ENCODE measurements around the gene EDRF1. TPM values are rescaled to one million over a fixed set of nuclear protein-coding genes. Genes with fewer than 3 reads are reported as not detected.

EDRF1 gene
- total and polyA plus RNA-seq, 2 experiments from 2014 or later = 10.1 to 28.9 TPM

- no peaks in the 10 kb centered on the region for H3K79me2 ChIP-seq
- H3K36me3 ChIP-seq (replicated peaks; ENCODE audit: insufficient read depth, low read depth) = no peaks in the 10 kb centered on the region
- H3K4me3 ChIP-seq = no peak overlapping the region
- H2AFZ ChIP-seq = no peak overlapping the region
- no peak for DNase-seq (ENCODE audit: low spot score)
- no peaks in the 10 kb centered on the region for H3K4me1 ChIP-seq (ENCODE audit: insufficient read depth)
- H3K9me2 ChIP-seq (replicated peaks; ENCODE audit: insufficient read depth) = no peaks in the 10 kb centered on the region
- no peak overlapping the region for H3K27ac ChIP-seq
- no peaks in the 10 kb centered on the region for H4K20me1 ChIP-seq (ENCODE audit: insufficient read depth, poor library complexity, severe bottlenecking)
- H3K4me2 ChIP-seq = no peak overlapping the region
- WGBS (ENCODE audit: low lambda C conversion rate, missing lambda C conversion rate) = 91% methylated on average over 8 of the region's 8 CpGs
- TF ChIP-seq EZH2phosphoT487 (IDR thresholded peaks at IDR 0.05; ENCODE audit: low read depth, severe bottlenecking, unreplicated experiment) (no peak), EZH2 (IDR thresholded peaks at IDR 0.05; ENCODE audit: borderline replicate concordance) (no peak), CTCF (IDR thresholded peaks at IDR 0.05; ENCODE audit: poor library complexity) (no peak)
- no peaks in the 10 kb centered on the region for H3K27me3 ChIP-seq
- no peaks in the 10 kb centered on the region for H3K9me3 ChIP-seq (ENCODE audit: low read depth)
These were observed 61.9 kb downstream of the EDRF1 start for GRCh38 chr10:125781374-125781773.

- no peaks in the 10 kb centered on the region for H3K27me3 ChIP-seq
- H2AFZ ChIP-seq = no peak overlapping the region
- H3K4me2 ChIP-seq = no peak overlapping the region
- no peaks in the 10 kb centered on the region for H3K4me1 ChIP-seq (ENCODE audit: insufficient read depth)
- DNase-seq (ENCODE audit: low spot score) = no peak
- TF ChIP-seq EZH2phosphoT487 (IDR thresholded peaks at IDR 0.05; ENCODE audit: low read depth, severe bottlenecking, unreplicated experiment) (no peak), EZH2 (IDR thresholded peaks at IDR 0.05; ENCODE audit: borderline replicate concordance) (no peak), CTCF (IDR thresholded peaks at IDR 0.05; ENCODE audit: poor library complexity) (no peak)
- H3K36me3 ChIP-seq (replicated peaks; ENCODE audit: insufficient read depth, low read depth) = no peaks in the 10 kb centered on the region
- no peaks in the 10 kb centered on the region for H3K79me2 ChIP-seq
- no peak overlapping the region for H3K27ac ChIP-seq
- no peaks in the 10 kb centered on the region for H3K9me2 ChIP-seq (replicated peaks; ENCODE audit: insufficient read depth)
- no peaks in the 10 kb centered on the region for H3K9me3 ChIP-seq (ENCODE audit: low read depth)
- H3K4me3 ChIP-seq = no peak overlapping the region
- H4K20me1 ChIP-seq (ENCODE audit: insufficient read depth, poor library complexity, severe bottlenecking) = no peaks in the 10 kb centered on the region
- WGBS (ENCODE audit: low lambda C conversion rate, missing lambda C conversion rate) = 87% methylated on average over 11 of the region's 11 CpGs
These were observed 62.5 kb downstream of the EDRF1 start for GRCh38 chr10:125782054-125782453.

- no peaks in the 10 kb centered on the region for H3K9me3 ChIP-seq (ENCODE audit: low read depth)
- no peak for TF ChIP-seq CTCF (IDR thresholded peaks at IDR 0.05; ENCODE audit: poor library complexity)
- TF ChIP-seq EZH2phosphoT487 (IDR thresholded peaks at IDR 0.05; ENCODE audit: low read depth, severe bottlenecking, unreplicated experiment) = no peak
- no peak for TF ChIP-seq EZH2 (IDR thresholded peaks at IDR 0.05; ENCODE audit: borderline replicate concordance)
- no peak overlapping the region for H2AFZ ChIP-seq
- H3K4me1 ChIP-seq (ENCODE audit: insufficient read depth) = no peaks in the 10 kb centered on the region
- no peaks in the 10 kb centered on the region for H3K27me3 ChIP-seq
- no peak overlapping the region for H3K4me2 ChIP-seq
- no peaks in the 10 kb centered on the region for H4K20me1 ChIP-seq (ENCODE audit: insufficient read depth, poor library complexity, severe bottlenecking)
- H3K79me2 ChIP-seq = no peaks in the 10 kb centered on the region
- H3K27ac ChIP-seq = no peak overlapping the region
- H3K36me3 ChIP-seq (replicated peaks; ENCODE audit: insufficient read depth, low read depth) = no peaks in the 10 kb centered on the region
- WGBS (ENCODE audit: low lambda C conversion rate, missing lambda C conversion rate) = 85% methylated on average over 11 of the region's 11 CpGs
- DNase-seq (ENCODE audit: low spot score) = no peak
- no peaks in the 10 kb centered on the region for H3K9me2 ChIP-seq (replicated peaks; ENCODE audit: insufficient read depth)
- no peak overlapping the region for H3K4me3 ChIP-seq
These were observed 63.1 kb downstream of the EDRF1 start for GRCh38 chr10:125782616-125783015.

- H2AFZ ChIP-seq = no peak overlapping the region
- no peaks in the 10 kb centered on the region for H4K20me1 ChIP-seq (ENCODE audit: insufficient read depth, poor library complexity, severe bottlenecking)
- H3K27me3 ChIP-seq = no peaks in the 10 kb centered on the region
- H3K27ac ChIP-seq = no peak overlapping the region
- no peak overlapping the region for H3K4me2 ChIP-seq
- no peaks in the 10 kb centered on the region for H3K4me1 ChIP-seq (ENCODE audit: insufficient read depth)
- H3K9me3 ChIP-seq (ENCODE audit: low read depth) = no peaks in the 10 kb centered on the region
- DNase-seq (ENCODE audit: low spot score) = no peak
- WGBS (ENCODE audit: low lambda C conversion rate, missing lambda C conversion rate) = 96% methylated on average over 7 of the region's 7 CpGs
- H3K9me2 ChIP-seq (replicated peaks; ENCODE audit: insufficient read depth) = no peaks in the 10 kb centered on the region
- no peak for TF ChIP-seq EZH2 (IDR thresholded peaks at IDR 0.05; ENCODE audit: borderline replicate concordance)
- TF ChIP-seq CTCF (IDR thresholded peaks at IDR 0.05; ENCODE audit: poor library complexity) = no peak
- no peak for TF ChIP-seq EZH2phosphoT487 (IDR thresholded peaks at IDR 0.05; ENCODE audit: low read depth, severe bottlenecking, unreplicated experiment)
- no peak overlapping the region for H3K4me3 ChIP-seq
- no peaks in the 10 kb centered on the region for H3K36me3 ChIP-seq (replicated peaks; ENCODE audit: insufficient read depth, low read depth)
- no peaks in the 10 kb centered on the region for H3K79me2 ChIP-seq
These were observed 63.9 kb downstream of the EDRF1 start for GRCh38 chr10:125783408-125783807.

Measured in hepatocyte (in vitro differentiated cells).